GM12878 (cell line): Measurements from ENCODE around the gene GKN1. TPM values are rescaled to one million over a fixed set of nuclear protein-coding genes. Genes with fewer than 3 reads are reported as not detected.

Source experiments
- ATAC-seq: fragments of 200-7000 bp; cut with Tn5 transposase; 3 replicates; pipeline ENCODE4 v1.9.1; 2020; ENCODE audit warnings: mild to moderate bottlenecking, moderate library complexity
- BruUV-seq: library from RNA; stranded (reverse); fragments of 400-500 nt; replicated peaks from 2 replicates; lab custom pipeline; 2021; lab: Mats Ljungman, UMichigan
- CTCF ChIA-PET: fragments of 300-600 bp; sonication (Branson Sonifier 250); formaldehyde crosslinking; extraction: SDS; loops from one replicate; lab custom pipeline; 2021; ENCODE audit warnings: inconsistent platforms; lab: Yijun Ruan, JAX
- POLR2A ChIA-PET: fragments of 350-600 bp; formaldehyde crosslinking; extraction: SDS; loops from one replicate; lab custom pipeline; 2021; ENCODE audit warnings: inconsistent platforms; lab: Charles Lee
- RAD21 ChIA-PET: fragments of 300-600 bp; sonication (Branson Sonifier 250); formaldehyde crosslinking; loops from one replicate; lab custom pipeline; 2023; ENCODE audit warnings: antibody characterized with exemption; ENCODE audit not compliant: unreplicated experiment; lab: Charles Lee
- SMC1A ChIA-PET: fragments of 300-600 bp; sonication (Branson Sonifier 250); formaldehyde crosslinking; loops from one replicate; lab custom pipeline; 2023; ENCODE audit not compliant: unreplicated experiment, uncharacterized antibody; lab: Charles Lee
- DNase-seq: peaks from one replicate; pipeline ENCODE4 v3.0.0-alpha.2; 2011; ENCODE audit warnings: low read depth, low spot score
- FAIRE-seq: peaks from 3 replicates; lab custom pipeline; 2011; peaks lifted over from hg19 to GRCh38; lab: Jason Lieb, UNC
- H2AFZ ChIP-seq: 2 replicates; pipeline ENCODE4 v1.6.0; 2011; ENCODE audit warnings: low read depth, low read length, control low read depth; ENCODE audit not compliant: control insufficient read depth
- H3K27ac ChIP-seq: 2 replicates; pipeline ENCODE4 v1.5.1; 2011; ENCODE audit warnings: control low read depth; ENCODE audit not compliant: control insufficient read depth, insufficient read depth
- H3K27me3 ChIP-seq, 2 experiments: replicated peaks in 1 of 2; 2 replicates each; pipeline versions ENCODE4 v1.6.0 to v1.6.1; 2011; ENCODE audit warnings: low read length in 1 of 2; ENCODE audit not compliant: control insufficient read depth in 2 of 2, insufficient read depth in 2 of 2
- H3K36me3 ChIP-seq, 2 experiments: 2 replicates each; pipeline ENCODE4 v1.5.1; 2011; ENCODE audit warnings: low read length in 1 of 2; ENCODE audit not compliant: control insufficient read depth in 2 of 2, insufficient read depth in 2 of 2
- H3K4me1 ChIP-seq: 2 replicates; pipeline ENCODE4 v1.6.1; 2011; ENCODE audit warnings: mild to moderate bottlenecking, low read length, moderate library complexity, mixed read lengths; ENCODE audit not compliant: control insufficient read depth, insufficient read depth
- H3K4me2 ChIP-seq: 2 replicates; pipeline ENCODE4 v1.6.0; 2011; ENCODE audit warnings: control low read depth; ENCODE audit not compliant: control insufficient read depth, insufficient read depth
- H3K4me3 ChIP-seq: fragments of 200-600 bp; sonication (generic); 2 replicates; pipeline ENCODE4 v1.5.1; 2016
- H3K79me2 ChIP-seq: 2 replicates; pipeline ENCODE4 v1.6.0; 2011; ENCODE audit warnings: low read length; ENCODE audit not compliant: control insufficient read depth, insufficient read depth
- H3K9ac ChIP-seq: 2 replicates; pipeline ENCODE4 v1.8.0; 2011; ENCODE audit warnings: low read length, control low read depth, mixed read lengths; ENCODE audit not compliant: control insufficient read depth, insufficient read depth
- H3K9me3 ChIP-seq: replicated peaks from 3 replicates; pipeline ENCODE4 v1.5.1; 2011; ENCODE audit warnings: mild to moderate bottlenecking, low read length; ENCODE audit not compliant: control insufficient read depth, insufficient read depth
- H4K20me1 ChIP-seq: 2 replicates; pipeline ENCODE4 v1.6.0; 2011; ENCODE audit not compliant: control insufficient read depth, insufficient read depth
- ATF2 ChIP-seq: IDR thresholded peaks from 2 replicates; pipeline ENCODE4 v1.6.1; 2012; ENCODE audit warnings: low read length, inconsistent platforms
- ATF7 ChIP-seq: fragments of 450-650 bp; IDR thresholded peaks from 2 replicates; pipeline ENCODE4 v1.6.1; 2016; ENCODE audit warnings: low read depth, mild to moderate bottlenecking
- E2F4 ChIP-seq: IDR thresholded peaks from 2 replicates; pipeline ENCODE4 v1.6.1; 2012; ENCODE audit warnings: low read depth, low read length, improper control_type of control experiment
- NFIC ChIP-seq: IDR thresholded peaks from 2 replicates; pipeline ENCODE4 v1.6.1; 2012; ENCODE audit warnings: low read depth, mild to moderate bottlenecking, inconsistent platforms, low read length, moderate library complexity
- PAX5 ChIP-seq: IDR thresholded peaks from 2 replicates; pipeline ENCODE4 v1.6.1; 2011; ENCODE audit warnings: low read depth, low read length, borderline replicate concordance
- PML ChIP-seq: IDR thresholded peaks from 2 replicates; pipeline ENCODE4 v1.6.1; 2012; ENCODE audit warnings: low read length, inconsistent platforms
- RFX5 ChIP-seq: IDR thresholded peaks from 2 replicates; pipeline ENCODE4 v1.6.1; 2011; ENCODE audit warnings: low read depth, low read length, improper control_type of control experiment
- SMARCA5 ChIP-seq: fragments of 450-650 bp; IDR thresholded peaks from 2 replicates; pipeline ENCODE4 v1.6.1; 2017; ENCODE audit warnings: mild to moderate bottlenecking
- STAT1 ChIP-seq: fragments of 450-650 bp; conservative IDR thresholded peaks from 2 replicates; pipeline ENCODE4 v1.6.1; 2014; ENCODE audit warnings: antibody characterized with exemption, mild to moderate bottlenecking
- STAT3 ChIP-seq: IDR thresholded peaks from 2 replicates; pipeline ENCODE4 v1.6.1; 2011; ENCODE audit warnings: low read depth, low read length, improper control_type of control experiment
- TCF3 ChIP-seq: IDR thresholded peaks from 2 replicates; pipeline ENCODE4 v1.6.1; 2012; ENCODE audit warnings: low read depth, mild to moderate bottlenecking, low read length, borderline replicate concordance; ENCODE audit not compliant: insufficient read depth
- YY1 ChIP-seq: IDR thresholded peaks from 2 replicates; pipeline ENCODE4 v1.6.1; 2011; ENCODE audit warnings: low read depth, mild to moderate bottlenecking, low read length
- ZBED1 ChIP-seq: IDR thresholded peaks from 2 replicates; pipeline ENCODE4 v1.6.1; 2016; ENCODE audit warnings: borderline replicate concordance
- ZBTB4 ChIP-seq: fragments of 450-650 bp; formaldehyde crosslinking; IDR thresholded peaks from 2 replicates; pipeline ENCODE4 v1.4.0; 2022; ENCODE audit warnings: mild to moderate bottlenecking, moderate library complexity
- ZNF217 ChIP-seq: fragments of 450-650 bp; IDR thresholded peaks from 2 replicates; pipeline ENCODE4 v1.6.1; 2017; ENCODE audit warnings: antibody characterized with exemption, mild to moderate bottlenecking
- ZNF592 ChIP-seq: fragments of 450-650 bp; IDR thresholded peaks from 2 replicates; pipeline ENCODE4 v1.6.1; 2017; ENCODE audit warnings: mild to moderate bottlenecking, moderate library complexity
- WGBS: methylation state at CpG from one replicate; pipeline ENCODE4 v1.1.6; 2016; ENCODE audit warnings: low lambda C conversion rate; ENCODE audit not compliant: insufficient replicate concordance, insufficient coverage; ENCODE audit errors: missing lambda C conversion rate; 5-methylcytosine and 5-hydroxymethylcytosine counted together
- in situ Hi-C: fragments of 300-500 bp; cut with MboI; formaldehyde crosslinking; loops from 9 replicates; pipeline ENCODE4 v1.14.3; 2018; ENCODE audit warnings: mixed read lengths
- intact Hi-C: fragments of 100-400 bp; cut with micrococcal nuclease; formaldehyde crosslinking; loops from one replicate; pipeline ENCODE4 v1.14.2; 2022; ENCODE audit not compliant: unreplicated experiment
- polyA plus RNA-seq, 11 experiments: library from polyadenylated mRNA; depleted of rRNA in 4 of 11; unstranded in 6 of 11; stranded (reverse) in 5 of 11; fragments of >200 nt; fragmentation: Nextera tagmentation in 4 of 11; fragmentation: Illumina TruSeq in 1 of 11; extraction: Ambion mirVana in 4 of 11; extraction: Trizol in 1 of 11; gene quantifications; 1 replicate in 1 of 11; 2 replicates in 10 of 11; pipeline versions ENCODE4 v1.2.1 to v1.2.3, GENCODE V29; 2011 to 2016; ENCODE audit warnings: inconsistent platforms in 2 of 11, missing spikeins in 2 of 11, low read depth in 1 of 11
- total RNA-seq, 4 experiments: library from RNA; depleted of rRNA in 3 of 4; stranded (reverse); fragments of >200 nt in 3 of 4; fragmentation: Illumina TruSeq in 1 of 4; extraction: Trizol in 1 of 4; gene quantifications; 2 replicates each; pipeline versions ENCODE4 v1.2.1 to v1.2.3, GENCODE V29; 2013 to 2021

GKN1 gene
- total and polyA plus RNA-seq, 10 of the 15 experiments (the other 5 are each of a cell fraction or from before 2014, with no cell fraction given) = not detected

- no peak for TF ChIP-seq E2F4
- TF ChIP-seq NFIC = no peak
- TF ChIP-seq ZNF217 = no peak
- no peak for TF ChIP-seq ATF2
- no peak for TF ChIP-seq STAT3
- no peak for TF ChIP-seq ZBED1
Measured at GRCh38 chr2:68934021-68934420, 40.4 kb upstream of the GKN1 start (continued).

- no peaks in the 10 kb centered on the region for H3K4me1 ChIP-seq
- intact Hi-C loops = no loop called here
- no peak for TF ChIP-seq PML
- TF ChIP-seq RFX5 = no peak
- no peak for TF ChIP-seq STAT1
- no peak for TF ChIP-seq YY1
- no peak for TF ChIP-seq ZBTB4
- no peak for TF ChIP-seq TCF3
- TF ChIP-seq SMARCA5 = no peak
- no peak for TF ChIP-seq ATF7
- TF ChIP-seq PAX5 = no peak
- TF ChIP-seq ZNF592 = no peak
Measured at GRCh38 chr2:68935471-68935870, 39.0 kb upstream of the GKN1 start.

More at GRCh38 chr2:68935471-68935870, 39.0 kb upstream of the GKN1 start:
- H3K9me3 ChIP-seq = no peaks in the 10 kb centered on the region
- H3K9ac ChIP-seq = no peak overlapping the region
- H3K27ac ChIP-seq = no peak overlapping the region
- H3K4me2 ChIP-seq = no peak overlapping the region
- RAD21 ChIA-PET = no interaction called here
- POLR2A ChIA-PET = no interaction called here
- H3K36me3 ChIP-seq = no peaks in the 10 kb centered on the region
- 29% methylated on average over 5 of the region's 5 CpGs for WGBS
- CTCF ChIA-PET = interaction anchor here (2.4 kb wide), 1 partner anchor 8 kb away, joined by 16 read pairs; no protein-coding TSS in a partner anchor
- in situ Hi-C loops = no loop called here
- H4K20me1 ChIP-seq = no peaks in the 10 kb centered on the region
- DNase-seq (no peak), ATAC-seq (no peak), FAIRE-seq (no peak)
- no peaks in the 10 kb centered on the region; a peak in 2 of 4 replicates for H3K27me3 ChIP-seq
- H2AFZ ChIP-seq = no peak overlapping the region
- no TSS peak for BruUV-seq
- no peak overlapping the region for H3K4me3 ChIP-seq
- SMC1A ChIA-PET = no interaction called here
- H3K79me2 ChIP-seq = no peaks in the 10 kb centered on the region
